Heart right ventricle (tissue), 16 donors: ENCODE data around the gene PXDC1. TPM values are rescaled to one million over a fixed set of nuclear protein-coding genes. Genes with fewer than 3 reads are reported as not detected.
A peak's percentile ranks its signal among the peaks of the same experiment; 100 is the strongest.

Experiments
- ATAC-seq, 8 donors: fragments of 200-7000 bp; cut with Tn5 transposase; one replicate each; pipeline ENCODE4 v1.9.1; 2020; ENCODE audit warnings: mild to moderate bottlenecking in 8 of 8, moderate library complexity in 8 of 8, moderate number of reproducible peaks in 1 of 8
- DNase-seq, 2 donors: peaks; one replicate each; pipeline ENCODE4 v3.0.0-alpha.2; 2020
- H3K27ac ChIP-seq, 10 donors: fragments of 200-600 bp; sonication (generic) in 2 of 10; one replicate each; pipeline versions ENCODE4 v1.5.0 to v1.8.0; 2020 to 2022; ENCODE audit warnings: mild to moderate bottlenecking in 3 of 10
- H3K27me3 ChIP-seq, 7 donors: fragments of 200-600 bp; one replicate each; pipeline ENCODE4 v1.8.0; 2021 to 2022; ENCODE audit warnings: mild to moderate bottlenecking in 2 of 7
- H3K36me3 ChIP-seq, 9 donors: fragments of 200-600 bp; sonication (generic) in 1 of 9; one replicate each; pipeline versions ENCODE4 v1.5.0 to v1.8.0; 2020 to 2022; ENCODE audit warnings: mild to moderate bottlenecking in 2 of 9
- H3K4me1 ChIP-seq, 9 donors: fragments of 200-600 bp; sonication (generic) in 1 of 9; one replicate each; pipeline versions ENCODE4 v1.5.0 to v1.8.0; 2020 to 2022; ENCODE audit warnings: mild to moderate bottlenecking in 4 of 9
- H3K4me3 ChIP-seq, 10 donors: fragments of 200-600 bp; sonication (generic) in 2 of 10; one replicate each; pipeline versions ENCODE4 v1.5.0 to v1.8.0; 2020 to 2022; ENCODE audit warnings: mild to moderate bottlenecking in 7 of 10, moderate library complexity in 2 of 10
- H3K9me3 ChIP-seq, 11 donors: fragments of 200-600 bp in 10 of 11; sonication (generic) in 2 of 11; one replicate each; pipeline versions ENCODE4 v1.5.0 to v1.8.0; 2013 to 2022; ENCODE audit warnings: mild to moderate bottlenecking in 2 of 11, control low read depth in 1 of 11, moderate library complexity in 1 of 11
- CTCF ChIP-seq, 9 donors: fragments of 200-600 bp; sonication (generic) in 2 of 9; IDR thresholded peaks; one replicate each; pipeline versions ENCODE4 v1.5.0 to v1.8.0; 2021 to 2022; ENCODE audit warnings: antibody characterized with exemption in 9 of 9, mild to moderate bottlenecking in 5 of 9, moderate library complexity in 1 of 9
- WGBS, 2 donors: extraction: QIAGEN DNeasy Blood & Tissue Kit; methylation state at CpG; one replicate each; pipeline ENCODE4 v1.1.7; 2013; ENCODE audit warnings: inconsistent platforms in 1 of 2; 5-methylcytosine and 5-hydroxymethylcytosine counted together
- intact Hi-C, 10 donors: fragments of 100-400 bp; cut with DNase I; formaldehyde crosslinking; loops; one replicate each; pipeline versions ENCODE4 v1.11.1 to v1.14.2; 2022
- polyA plus RNA-seq, 2 donors: library from polyadenylated mRNA; stranded (reverse); fragments of 200-250 nt; gene quantifications; one replicate each; pipeline ENCODE4 v1.2.3, GENCODE V29; 2013
- total RNA-seq, 10 donors: library from RNA; stranded (reverse); fragmentation: NEBNext Ultra II Directional in 3 of 10; extraction: Animal tissue kit (Norgen Biotek cat#: 25700) in 3 of 10; gene quantifications; one replicate each; pipeline versions ENCODE4 v1.2.1 to v1.2.4, GENCODE V29; 2021 to 2023
- donor health status: Arrhythmogenic right ventricular cardiomyopathy.
- donor health status: ischemic (EF 13 %, LVEDD 7.1; RV severe dilation, severe dysfunction).
- donor health status: healthy with polysubstance abuse.
- donor health status: DM: no; HTN: yes; CAD: no.
- donor health status: DM: no; HTN: no; CAD: no.
- donor health status: ischemic (EF 25% LVEDD 6.9; RV normal size, moderate dysfunction).
- donor health status: ischemic (EF 25% LVEDD 5.7; RV mildly dilated, moderate dysfunction).
- donor health status: healthy.
- donor health status: DM: yes; HTN: yes; CAD: no.
- donor health status: Ischemic cardiomyopathy.
- donor health status: ischemic (EF 35%, LVEDD 5.7; RV mildly dilated, moderate dysfunction).
- donor health status: nonischemic (EF 11% LVEDD 7.7; RV severe dilation, severe dysfunction).
- donor health status: DM: yes; HTN: yes; CAD: no.
- donor health status: PGD.
- donor health status: ischemic (EF 29% LVEDD 5.4; RV normal size, mild dysfunction).
- donor health status: nonischemic (EF 23%, LVEDD 6.1; RV moderate dilation, normal function).

The PXDC1 gene
- total and polyA plus RNA-seq, 12 donors, result 11.3 to 69.9 (median 21.7) TPM

- Histone ChIP-seq H3K27me3 (no peaks in the 10 kb centered on the region), H3K4me1 (peaks cover 6 to 70% (median 35%) of the 10 kb centered on the region in 9 donors), H3K4me3 (no peak overlapping the region), H3K9me3 (no peaks in the 10 kb centered on the region), H3K36me3 (no peaks in the 10 kb centered on the region), H3K27ac (peak overlapping the region in 7 of 10 donors; percentile 0 to 56 (median 27))
- intact Hi-C loops, result loop anchor here in 4 of 10 donors (2.0 to 5.0 kb wide), 3 partner anchors 36 to 47 kb away; partner anchors contain the start of gene PXDC1 (in 3 of the 4)
- 70 to 73% methylated on average over 8 of the region's 8 CpGs for WGBS, 2 donors
- DNase-seq, result no peak
- ATAC-seq, result peak in 5 of 8 donors; percentile 31 to 56 (median 45)
- TF ChIP-seq CTCF (IDR thresholded peaks at IDR 0.05), result no peak
These were observed 46.8 kb upstream of the PXDC1 start for GRCh38 chr6:3798055-3798919.

GRCh38 chr6:3797231-3798054 lies 45.9 kb upstream of the PXDC1 start:
- 72 to 76% methylated on average over 7 of the region's 7 CpGs for WGBS, 2 donors

GRCh38 chr6:3796719-3797041 lies 45.2 kb upstream of the PXDC1 start:
- TF ChIP-seq CTCF (IDR thresholded peaks at IDR 0.05), result no peak
- Histone ChIP-seq H3K27ac (peak overlapping the region in 5 of 10 donors; percentile 22 to 61 (median 45)), H3K4me1 (peaks cover 6 to 61% (median 35%) of the 10 kb centered on the region in 9 donors), H3K27me3 (no peaks in the 10 kb centered on the region), H3K36me3 (no peaks in the 10 kb centered on the region), H3K4me3 (no peak overlapping the region), H3K9me3 (no peaks in the 10 kb centered on the region)
- ATAC-seq (peak in 3 of 8 donors; percentile 8 to 32 (median 11)), DNase-seq (no peak)
- 46 to 57% methylated on average over 2 of the region's 2 CpGs for WGBS, 2 donors
- intact Hi-C loops, result loop anchor here in 3 of 10 donors (5.0 kb wide), 2 partner anchors 34 to 44 kb away; partner anchors contain the start of gene PXDC1 (in 2 of the 3)

More at GRCh38 chr6:3797231-3798054, 45.9 kb upstream of the PXDC1 start:
- H3K36me3 ChIP-seq, result no peaks in the 10 kb centered on the region
- intact Hi-C loops, result loop anchor here in 4 of 10 donors (2.0 to 5.0 kb wide), 3 partner anchors 35 to 47 kb away; partner anchors contain the start of gene PXDC1 (in 3 of the 4)
- ATAC-seq, result no peak
- no peaks in the 10 kb centered on the region for H3K27me3 ChIP-seq
- H3K9me3 ChIP-seq, result no peaks in the 10 kb centered on the region
- DNase-seq, result no peak
- H3K4me1 ChIP-seq, result peaks cover 6 to 66% (median 35%) of the 10 kb centered on the region in 9 donors
- no peak overlapping the region for H3K4me3 ChIP-seq
- TF ChIP-seq CTCF (IDR thresholded peaks at IDR 0.05), result no peak
- H3K27ac ChIP-seq, result peak overlapping the region in 5 of 10 donors; percentile 8 to 61 (median 56)
